Pulmonary artery endothelial cell (primary cell): Measurements from ENCODE around the gene OR2A7. TPM values are rescaled to one million over a fixed set of nuclear protein-coding genes. Genes with fewer than 3 reads are reported as not detected.
"Not testable (repeated sequence)": the region's sequence is repeated elsewhere in the genome, so short reads cannot be mapped to it uniquely, and the experiment has no call there.

Experiments
- DNase-seq: peaks from one replicate; pipeline ENCODE4 v3.0.0-alpha.2; 2011; ENCODE audit warnings: low read depth, low spot score
- total RNA-seq: library from RNA; depleted of rRNA; stranded (reverse); fragments of >200 nt; gene quantifications from 2 replicates; pipeline ENCODE4 v1.2.3, GENCODE V29; 2014

The OR2A7 gene, protein sequence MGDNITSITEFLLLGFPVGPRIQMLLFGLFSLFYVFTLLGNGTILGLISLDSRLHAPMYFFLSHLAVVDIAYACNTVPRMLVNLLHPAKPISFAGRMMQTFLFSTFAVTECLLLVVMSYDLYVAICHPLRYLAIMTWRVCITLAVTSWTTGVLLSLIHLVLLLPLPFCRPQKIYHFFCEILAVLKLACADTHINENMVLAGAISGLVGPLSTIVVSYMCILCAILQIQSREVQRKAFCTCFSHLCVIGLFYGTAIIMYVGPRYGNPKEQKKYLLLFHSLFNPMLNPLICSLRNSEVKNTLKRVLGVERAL
- 0.07 and 0.11 TPM in 2 replicates for total RNA-seq

DNA sequence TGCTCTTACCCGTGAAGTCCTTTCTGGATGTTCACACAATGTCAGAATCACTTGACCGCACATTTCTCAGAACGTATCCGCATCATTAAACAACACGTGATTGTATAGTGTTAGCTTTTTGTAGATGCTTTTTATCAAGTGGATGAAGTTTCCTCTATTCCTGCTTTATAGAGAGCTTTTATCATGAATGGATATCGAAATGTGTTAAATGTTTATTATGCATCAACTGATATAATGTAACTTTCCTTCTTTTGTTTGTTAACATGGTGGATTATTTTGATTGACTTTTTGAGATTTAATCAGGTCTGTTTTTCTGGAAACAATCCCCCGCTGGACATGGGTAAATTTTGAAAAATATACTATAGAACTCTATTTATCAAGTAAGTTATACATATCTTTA, at the start of gene OR2A7:
Gene OR2A7 (minus strand): TSS at position 101 of the 400 bp plus-strand sequence. CDS start 5,164 bp downstream, outside the sequence.
- DNase-seq, result not testable (repeated sequence)

DNA sequence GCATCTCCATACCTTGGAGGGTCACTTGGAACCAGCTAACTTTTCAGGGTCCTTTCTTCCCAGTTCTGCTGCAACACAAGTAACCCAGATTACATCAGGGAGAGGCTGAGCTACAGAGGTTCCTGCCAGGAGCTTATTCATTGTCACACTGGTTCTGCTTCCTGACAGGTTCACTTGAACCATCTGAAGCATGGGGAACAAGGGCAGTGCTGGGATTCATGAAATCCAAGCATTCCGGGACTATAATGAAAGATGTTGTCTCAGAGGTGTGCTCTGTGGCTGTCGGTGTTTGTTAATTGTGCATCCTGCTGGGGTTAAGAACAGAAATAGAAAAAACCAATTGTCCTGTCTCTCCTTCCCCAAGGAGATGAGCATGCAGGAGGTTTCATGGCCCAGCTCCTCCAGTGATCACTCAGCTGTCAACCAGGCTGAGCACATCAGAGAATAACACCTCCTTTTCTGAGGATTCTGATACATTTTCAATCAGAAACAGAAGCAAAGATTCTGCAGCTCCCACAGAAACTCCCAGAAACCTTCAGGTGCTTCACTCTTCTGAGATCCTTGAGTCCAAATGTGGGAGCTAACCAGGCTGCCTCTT, 47.4 kb upstream of the OR2A7 start, which contains the start of gene OR2A1:
Gene OR2A1 (plus strand): TSS at position 548 of the 598 bp plus-strand sequence. CDS start 5,706 bp downstream, outside the sequence.
- DNase-seq, result not testable (repeated sequence)

DNA sequence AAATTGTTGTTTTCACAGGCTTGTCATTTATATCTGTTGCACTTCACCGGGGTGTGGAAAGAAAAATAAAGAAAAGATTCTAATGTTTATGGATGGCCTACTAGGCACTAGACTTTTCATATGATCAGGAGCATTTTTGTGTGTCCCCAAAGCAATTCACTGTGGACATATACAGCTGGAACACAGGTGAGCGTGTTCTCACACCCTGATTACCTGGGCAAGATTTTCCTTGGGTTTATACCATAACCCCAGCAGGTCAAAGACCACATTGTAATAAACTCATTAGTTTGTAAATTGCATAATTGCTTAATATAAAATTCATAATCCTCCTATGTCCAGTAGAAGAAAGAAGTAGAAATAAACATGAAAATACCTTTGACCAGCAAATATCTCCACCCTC, 46.6 kb upstream of the OR2A7 start:
- not testable (repeated sequence) for DNase-seq

DNA sequence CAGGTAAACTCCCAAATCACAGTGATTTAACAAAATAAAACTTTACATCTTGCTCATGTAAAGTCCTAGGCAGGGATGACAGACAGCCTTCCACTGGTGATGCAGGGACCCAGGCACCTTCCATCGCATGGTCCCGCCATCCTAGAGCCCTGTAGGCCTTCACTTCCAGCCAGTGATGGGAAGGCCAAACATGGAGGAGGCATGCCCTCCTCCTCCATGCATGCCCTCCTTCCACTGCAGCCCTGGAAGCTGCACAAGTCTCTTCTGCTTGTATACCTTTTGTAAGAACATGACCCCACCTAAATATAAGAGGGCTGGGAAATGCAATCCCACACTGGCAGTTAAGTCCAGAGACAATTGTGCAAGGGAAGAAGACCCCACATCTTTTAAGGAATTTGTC, 45.1 kb upstream of the OR2A7 start:
- not testable (repeated sequence) for DNase-seq

DNA sequence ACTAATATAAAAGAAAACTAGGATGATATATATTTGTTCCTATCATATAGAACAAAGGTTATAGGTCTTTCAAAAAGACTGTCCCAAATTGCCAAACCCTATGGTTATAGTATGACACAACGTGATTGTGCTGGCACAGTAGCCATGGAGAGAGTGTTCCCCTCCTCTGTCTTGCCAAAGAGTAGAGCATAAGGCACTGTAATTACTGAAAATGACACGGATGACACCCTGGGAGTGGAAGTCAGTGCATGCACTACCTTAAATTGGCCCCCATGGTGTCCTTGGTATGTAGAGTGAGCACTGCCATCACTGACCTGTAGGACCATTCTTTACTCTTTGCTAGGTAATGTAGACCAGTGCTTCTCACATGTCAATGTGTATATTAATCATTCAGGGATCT, 40.6 kb upstream of the OR2A7 start:
- not testable (repeated sequence) for DNase-seq

DNA sequence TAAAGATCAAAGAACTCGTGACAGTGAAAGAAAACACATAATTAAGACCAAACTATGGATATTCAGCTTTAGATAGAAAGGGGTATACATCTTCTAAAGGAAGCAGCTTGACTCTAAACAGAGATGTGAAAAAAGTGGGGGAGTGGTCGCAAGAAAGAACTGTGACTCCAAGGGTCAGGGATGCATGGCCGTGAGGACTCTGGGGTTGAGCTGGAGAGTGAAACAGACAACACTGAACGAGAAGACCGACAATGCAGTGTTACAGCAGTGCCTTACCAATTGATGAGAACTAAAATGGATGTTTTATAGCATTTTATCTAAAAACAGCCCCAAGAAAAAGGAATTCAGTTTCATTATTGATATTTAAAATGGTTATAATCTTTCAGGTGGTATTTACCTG, 39.0 kb upstream of the OR2A7 start:
- not testable (repeated sequence) for DNase-seq

DNA sequence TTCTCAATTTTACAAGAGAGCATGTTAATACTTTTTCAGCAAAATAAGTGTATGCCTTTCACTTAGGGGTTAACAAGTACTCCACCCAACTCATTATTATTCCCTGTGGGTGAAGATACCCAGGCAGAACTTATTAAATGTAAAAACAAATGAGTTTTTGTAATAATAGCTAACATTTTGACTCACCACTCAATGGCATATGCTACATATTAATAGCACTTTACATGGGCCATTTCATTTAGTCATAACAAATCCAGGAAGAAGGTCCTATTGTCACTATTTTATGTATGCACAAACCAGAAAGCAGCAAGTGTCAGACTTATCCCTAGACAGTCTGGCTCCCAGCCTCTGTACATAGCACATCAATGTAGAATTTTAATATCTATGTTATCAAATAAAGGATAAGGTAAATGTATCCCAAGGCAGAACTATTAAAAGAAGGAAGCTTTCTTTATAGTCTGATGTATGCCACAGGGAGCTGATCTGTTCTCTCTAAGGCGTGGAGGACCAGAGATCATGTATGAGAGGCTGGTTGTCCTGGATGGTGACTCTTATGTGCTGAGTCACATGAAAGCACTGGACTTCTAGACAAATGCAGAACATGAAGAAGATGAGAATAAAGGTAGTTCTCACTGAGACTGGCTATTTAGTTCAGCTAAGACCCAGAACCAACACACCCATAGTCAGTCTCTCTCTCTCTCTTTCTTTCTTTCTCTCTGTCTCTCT, 38.1 kb upstream of the OR2A7 start:
- DNase-seq, result not testable (repeated sequence)

DNA sequence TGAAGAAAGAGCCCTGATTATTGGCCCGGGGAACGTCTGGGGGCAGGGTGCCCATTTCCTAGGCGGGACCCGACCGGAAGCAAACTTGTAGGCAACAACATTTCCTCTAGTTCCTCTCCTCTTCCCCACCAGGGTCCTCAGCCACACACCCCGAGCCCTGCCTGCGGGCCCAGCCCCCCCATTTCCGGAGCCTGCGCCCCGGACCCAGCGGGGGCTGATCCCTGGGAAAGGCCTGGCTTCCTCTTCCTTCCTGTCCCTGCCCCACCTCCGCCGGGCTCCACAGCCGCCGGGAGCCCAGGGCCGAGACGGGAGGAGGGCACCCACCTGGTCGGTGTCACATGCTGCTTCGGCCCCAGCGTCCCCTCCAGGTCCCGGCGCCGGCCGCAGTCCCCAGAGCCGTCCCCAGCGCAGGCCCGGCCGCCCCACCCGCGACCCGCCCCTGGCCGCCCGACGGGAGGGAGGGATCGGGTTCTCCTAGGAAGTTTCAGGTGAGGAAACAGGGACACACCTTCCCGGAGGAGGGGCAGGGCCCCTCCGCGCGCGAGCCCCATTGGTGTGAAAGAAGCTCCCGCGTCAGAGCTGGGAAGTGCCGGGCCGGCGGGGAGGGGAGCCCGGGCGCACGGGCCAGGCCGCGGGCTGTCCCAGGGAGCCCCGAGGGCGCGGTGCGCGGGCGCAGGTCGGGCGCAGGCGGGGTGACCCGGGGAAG, 29.4 kb upstream of the OR2A7 start:
- not testable (repeated sequence) for DNase-seq

DNA sequence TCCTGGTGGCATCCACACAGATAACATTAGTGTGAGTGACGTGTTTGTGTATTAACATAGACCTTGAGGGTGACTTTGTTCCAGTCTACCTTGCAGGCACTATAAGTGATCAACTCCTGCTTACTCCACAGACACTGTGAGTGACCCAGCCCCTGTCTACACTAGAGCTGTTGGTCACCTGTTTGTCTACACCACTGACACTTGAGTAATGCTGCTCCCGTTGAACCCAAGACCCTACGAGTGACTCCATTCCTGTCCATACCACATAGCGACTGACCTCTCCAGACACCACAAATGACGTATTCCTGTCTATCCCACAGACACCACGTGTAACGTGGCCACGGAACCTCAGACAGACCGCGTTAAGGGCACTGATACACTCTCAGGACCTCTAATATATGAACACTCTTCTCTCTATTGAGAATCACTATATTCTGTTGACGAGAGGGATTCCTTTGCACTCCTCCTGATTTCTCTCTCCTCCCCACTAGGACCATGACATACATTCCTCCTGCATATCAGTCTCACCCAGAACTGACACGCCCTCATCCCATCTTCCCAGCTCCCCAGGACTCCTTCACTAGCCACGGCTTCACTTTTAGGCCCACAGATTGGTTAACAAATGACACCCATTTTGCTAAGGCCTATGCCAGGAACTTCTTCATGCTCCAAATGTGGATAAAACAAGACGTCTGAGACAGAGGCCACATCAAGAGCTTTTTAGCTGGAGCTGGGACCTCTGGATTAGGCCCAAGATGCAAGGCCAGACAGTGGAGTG, 28.0 kb upstream of the OR2A7 start:
- DNase-seq, result not testable (repeated sequence)

DNA sequence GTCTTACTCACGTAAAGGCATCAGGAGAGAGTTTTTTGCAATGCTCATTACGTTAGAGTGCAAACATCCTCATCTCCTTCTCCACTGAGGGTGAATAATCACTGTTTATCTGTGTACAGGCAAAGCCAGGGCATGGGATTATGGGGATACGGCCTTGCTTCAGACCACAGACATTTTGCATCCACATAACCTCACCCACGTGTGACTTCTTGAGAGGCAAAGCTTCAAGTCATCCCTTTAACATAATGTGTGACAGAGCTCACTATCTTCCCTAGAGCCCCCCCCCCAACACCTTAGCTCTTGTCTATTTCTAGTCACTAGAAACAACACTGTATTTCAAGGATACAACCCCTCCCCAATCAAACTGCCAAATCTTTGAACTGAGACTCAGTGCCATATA, 27.0 kb upstream of the OR2A7 start:
- not testable (repeated sequence) for DNase-seq

DNA sequence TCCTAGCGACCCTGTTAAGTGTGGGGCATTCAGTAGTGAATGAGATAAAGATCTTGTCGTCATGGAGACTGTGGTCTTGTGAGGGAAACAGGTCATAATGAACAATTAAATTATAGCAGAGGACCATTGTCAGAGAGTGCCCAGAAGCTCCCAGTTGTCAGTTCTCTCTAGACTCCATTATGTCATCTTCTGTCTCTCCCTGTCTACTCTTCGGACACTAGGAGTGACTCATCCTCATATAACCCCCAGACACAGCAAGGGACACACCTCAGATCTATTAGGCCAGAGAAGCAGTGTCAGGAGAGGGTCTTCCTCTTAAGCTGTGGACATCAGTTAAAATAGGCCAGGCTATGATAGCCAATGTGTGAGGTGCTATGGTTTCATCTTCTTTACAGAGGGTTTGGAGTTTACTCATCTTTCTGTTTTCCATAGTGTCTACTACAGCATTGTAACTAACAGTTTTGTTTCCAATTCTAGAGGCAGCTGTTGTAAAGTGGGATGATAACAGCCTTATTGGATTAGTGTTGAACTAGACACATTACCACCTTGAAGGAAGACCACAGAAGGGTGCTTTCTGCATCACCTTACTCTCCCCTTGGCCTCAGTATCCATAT, 22.7 kb upstream of the OR2A7 start:
- not testable (repeated sequence) for DNase-seq

DNA sequence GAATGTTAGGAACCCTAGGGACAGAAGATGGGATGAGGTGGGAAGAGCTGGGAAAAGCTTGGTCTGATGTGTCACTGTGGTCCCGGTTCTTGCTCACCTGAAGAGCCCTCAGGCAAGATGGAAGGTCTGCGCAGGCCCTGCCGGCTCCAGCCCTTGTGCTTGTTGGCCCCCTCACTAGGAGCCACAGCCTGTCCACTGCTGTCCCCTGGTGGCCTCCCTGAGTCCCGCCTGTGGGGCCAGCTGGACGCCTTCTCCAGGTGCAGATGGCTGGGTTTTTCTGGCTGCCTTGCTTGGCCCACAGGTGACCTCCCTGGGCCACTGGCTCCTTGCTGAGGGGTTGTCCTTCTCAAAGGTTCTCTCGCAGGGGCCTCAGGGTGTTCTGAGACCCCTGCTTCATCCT, 19.1 kb upstream of the OR2A7 start:
- not testable (repeated sequence) for DNase-seq

DNA sequence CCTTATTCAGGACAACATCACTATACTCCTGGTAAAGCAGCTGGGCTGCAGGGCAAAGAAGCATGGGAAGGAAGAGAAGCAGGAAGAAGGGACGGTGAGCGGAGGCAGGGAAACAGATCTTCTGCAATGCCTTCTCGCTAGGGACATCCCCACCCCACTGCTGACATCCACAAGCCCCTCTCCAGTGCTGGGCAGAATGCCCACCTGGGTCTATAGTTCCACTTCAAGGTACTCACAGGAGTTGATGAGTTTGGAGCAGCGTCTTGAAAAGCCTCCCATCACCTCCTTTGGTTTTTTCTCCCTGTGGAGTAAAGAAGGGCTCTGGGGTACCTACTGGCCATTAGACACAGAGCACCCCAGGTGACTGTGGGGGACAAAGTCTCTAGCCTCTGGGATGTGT, 17.9 kb upstream of the OR2A7 start:
- DNase-seq, result not testable (repeated sequence)

DNA sequence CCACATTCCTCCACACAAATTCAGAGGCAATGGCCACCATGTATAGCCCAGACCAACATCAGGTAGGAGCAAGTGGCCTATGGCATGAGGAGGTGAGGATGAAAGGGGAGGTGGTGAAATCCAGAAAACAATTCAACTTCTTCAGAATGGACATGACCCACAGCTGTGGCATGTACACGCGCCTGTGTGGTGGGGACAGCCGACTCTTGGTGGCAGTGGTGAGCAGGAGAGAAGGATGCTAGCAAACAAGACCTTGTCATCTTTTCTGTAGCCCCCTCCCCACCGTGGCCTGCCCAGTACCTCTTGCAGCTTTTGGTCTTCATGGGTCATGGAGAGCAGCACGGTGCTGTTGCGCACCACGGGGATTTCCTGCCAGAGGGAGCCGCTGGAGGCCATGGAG, 17.4 kb upstream of the OR2A7 start:
- not testable (repeated sequence) for DNase-seq

DNA sequence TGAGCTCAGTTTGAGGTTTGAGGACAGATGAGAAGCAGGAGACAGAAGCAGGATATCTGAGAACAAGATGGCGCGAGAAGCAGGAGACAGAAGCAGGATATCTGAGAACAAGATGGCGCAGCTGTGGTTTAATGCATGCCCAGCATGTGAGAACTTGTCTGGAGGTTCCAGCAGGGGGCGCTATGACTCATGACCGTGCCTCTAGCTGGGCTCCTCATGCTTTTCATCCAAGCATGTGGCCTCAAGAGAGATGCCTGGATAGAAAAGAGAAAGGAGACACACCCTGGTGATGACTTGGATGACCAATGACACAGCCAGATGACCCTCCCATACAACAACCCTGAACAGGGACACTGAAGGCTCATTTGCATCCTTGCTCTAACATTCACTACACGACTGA, 15.4 kb upstream of the OR2A7 start:
- DNase-seq, result not testable (repeated sequence)

DNA sequence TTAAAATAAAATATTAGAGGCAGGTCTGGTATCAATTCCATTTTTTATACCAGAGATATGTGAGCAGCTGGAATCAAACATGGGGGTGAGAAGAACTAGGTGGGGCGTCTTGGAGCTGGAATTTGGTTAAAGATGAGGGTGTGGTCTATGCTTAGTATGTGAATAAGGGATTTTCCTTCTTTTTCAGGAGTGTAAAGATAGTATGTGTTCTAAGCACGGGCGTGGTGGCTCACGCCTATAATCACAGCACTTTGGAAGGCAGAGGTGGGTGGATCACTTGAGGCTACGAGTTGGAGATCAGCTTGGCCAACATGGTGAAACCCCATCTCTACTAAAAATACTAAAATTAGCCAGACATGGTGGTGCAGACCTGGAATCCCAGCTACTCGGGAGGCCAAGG, 10.7 kb upstream of the OR2A7 start:
- not testable (repeated sequence) for DNase-seq

DNA sequence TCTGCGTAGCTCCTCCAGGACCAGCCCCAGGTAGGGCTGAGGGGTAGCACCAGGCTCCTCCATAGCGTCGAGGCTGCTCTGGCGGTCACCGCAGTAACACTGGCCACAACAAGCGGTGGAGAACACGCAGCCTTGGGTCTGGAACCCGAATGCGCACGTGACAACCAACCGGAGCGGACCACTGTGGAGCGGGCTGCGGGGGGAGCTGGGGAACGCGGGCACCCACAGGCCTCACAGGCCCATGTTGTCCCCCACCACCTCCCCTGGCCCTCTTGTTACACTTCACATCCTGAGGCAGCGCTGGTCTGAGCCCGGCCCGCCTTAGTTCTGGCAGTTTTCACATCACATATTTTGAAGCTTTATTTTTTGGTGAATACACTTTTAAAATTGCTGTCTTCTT, 4.6 kb upstream of the OR2A7 start, which contains the start of gene CTAGE8:
Gene CTAGE8 (minus strand): TSS at position 101 of the 400 bp plus-strand sequence. CDS start 38 bp downstream, at position 63.
- DNase-seq, result not testable (repeated sequence)

DNA sequence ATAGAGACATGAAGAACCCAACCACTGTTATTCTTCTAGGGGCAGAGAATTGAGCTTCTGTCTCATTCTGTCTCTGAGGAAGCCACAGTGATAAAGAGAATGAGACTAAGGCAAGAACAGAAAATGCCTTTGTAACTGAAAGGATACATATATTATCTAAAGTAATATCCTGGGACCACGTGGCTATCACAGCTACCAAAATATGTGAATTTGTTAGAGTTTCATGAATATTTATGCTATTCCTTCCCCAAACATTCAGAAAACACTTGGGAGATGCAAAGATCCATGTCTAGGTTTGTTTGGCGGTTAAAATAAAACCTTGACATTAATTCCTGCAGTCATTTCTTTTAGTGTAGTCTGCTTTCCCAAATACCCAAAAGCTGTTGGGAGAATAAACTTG, 2.5 kb downstream of the OR2A7 start:
- not testable (repeated sequence) for DNase-seq

DNA sequence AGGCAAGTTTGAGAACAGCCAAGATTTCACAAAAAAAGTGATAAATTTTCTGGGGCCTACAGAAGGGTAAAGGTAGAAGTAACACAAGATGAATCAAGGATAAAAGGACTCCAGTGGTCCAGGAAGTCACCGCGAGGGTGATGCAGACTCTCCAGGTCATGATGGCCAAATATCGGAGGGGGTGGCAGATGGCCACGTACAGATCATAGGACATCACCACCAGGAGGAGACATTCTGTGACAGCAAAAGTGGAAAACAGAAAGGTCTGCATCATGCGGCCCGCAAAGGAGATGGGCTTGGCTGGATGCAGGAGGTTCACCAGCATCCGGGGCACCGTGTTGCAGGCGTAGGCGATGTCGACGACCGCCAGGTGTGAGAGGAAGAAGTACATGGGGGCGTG, 5.5 kb downstream of the OR2A7 start:
- DNase-seq, result not testable (repeated sequence)

DNA sequence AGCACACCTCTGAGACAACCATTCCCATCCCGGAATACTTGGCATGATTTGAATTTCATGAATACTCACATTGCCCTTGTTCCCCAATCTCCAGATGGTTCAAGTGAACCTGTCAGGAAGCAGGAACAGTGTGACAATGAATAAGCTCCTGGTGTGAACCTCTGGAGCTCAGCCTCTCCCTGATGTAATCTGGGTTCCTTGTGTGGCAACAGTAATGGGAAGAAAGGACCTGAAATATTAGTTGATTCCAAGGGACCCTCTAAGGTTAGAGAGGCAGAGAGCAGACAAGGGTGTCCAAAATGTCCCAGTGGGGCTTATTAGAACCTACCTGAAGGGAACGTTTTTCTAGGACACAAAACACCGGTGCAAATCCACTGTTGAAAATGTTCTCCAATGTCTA, 8.5 kb downstream of the OR2A7 start:
- DNase-seq, result no peak
